ENCODE measurements around the gene CHMP1A. TPM values are rescaled to one million over a fixed set of nuclear protein-coding genes. Genes with fewer than 3 reads are reported as not detected.
"Not testable (repeated sequence)": the region's sequence is repeated elsewhere in the genome, so short reads cannot be mapped to it uniquely, and the experiment has no call there.

Gene CHMP1A
- total RNA-seq, 1 donor from 2014 or later = 40.6 TPM

DNA sequence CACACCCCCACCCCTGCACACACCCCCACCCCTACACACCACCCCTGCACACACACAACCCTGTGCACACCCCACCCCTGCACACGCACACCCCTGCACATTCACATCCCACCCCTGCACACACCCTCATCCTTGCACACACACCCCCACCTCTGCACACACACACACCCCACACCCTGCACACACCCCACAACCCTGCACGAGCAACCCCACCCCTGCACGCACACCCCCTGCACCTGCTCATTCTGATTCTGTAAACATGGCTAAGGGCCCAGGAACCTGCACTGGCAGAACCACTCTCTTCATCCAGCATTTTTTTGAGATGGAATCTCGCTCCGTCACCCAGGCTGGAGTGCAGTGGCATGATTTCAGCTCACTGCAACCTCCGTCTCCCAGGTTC, 18.1 kb downstream of the CHMP1A start:
- ATAC-seq (no peak), DNase-seq (ENCODE audit: missing footprints) (no peak)
- intact Hi-C loops (cut with DNase I) = no loop called here

DNA sequence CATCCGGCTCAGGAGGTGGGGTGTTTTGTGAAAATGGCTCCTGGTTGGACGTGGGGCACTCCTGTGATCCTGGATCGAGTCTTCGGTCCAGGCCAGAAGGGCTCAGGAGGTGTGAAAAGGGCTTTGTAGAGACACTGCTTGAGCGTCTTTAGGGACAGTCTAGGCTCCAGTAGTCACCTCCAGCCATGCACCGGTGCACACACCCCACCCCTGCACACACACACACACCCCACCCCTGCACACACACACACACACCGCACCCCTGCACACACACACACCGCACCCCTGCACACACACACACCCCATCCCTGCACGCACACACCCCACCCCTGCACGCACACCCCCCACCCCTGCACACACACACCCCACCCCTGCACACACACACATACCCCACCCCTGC, 19.1 kb downstream of the CHMP1A start:
- intact Hi-C loops (cut with DNase I) = no loop called here
- ATAC-seq = no peak

DNA sequence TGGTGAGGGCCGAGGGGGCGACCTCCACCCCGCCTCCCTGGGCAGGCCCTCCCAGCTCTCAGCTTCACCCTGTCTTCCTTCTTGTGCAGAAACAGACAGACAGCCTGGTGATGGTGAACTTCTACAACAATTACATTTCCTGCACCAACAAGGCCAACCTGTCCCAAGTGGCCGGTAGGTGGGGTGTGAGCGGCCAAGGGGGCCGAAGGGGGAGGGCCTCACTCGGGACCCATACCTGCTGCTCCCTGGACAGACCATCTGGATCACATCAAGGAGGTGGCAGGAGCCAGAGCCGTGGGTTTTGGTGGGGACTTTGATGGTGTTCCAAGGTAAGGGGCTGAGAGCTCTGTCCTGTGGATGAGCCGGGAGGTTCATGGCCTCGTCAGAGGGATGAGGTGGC, 20.1 kb downstream of the CHMP1A start:
- intact Hi-C loops (cut with DNase I) = no loop called here

More for the DNA sequence above, 19.1 kb downstream of the CHMP1A start:
- DNase-seq (ENCODE audit: missing footprints) = peak; percentile 43

DNA sequence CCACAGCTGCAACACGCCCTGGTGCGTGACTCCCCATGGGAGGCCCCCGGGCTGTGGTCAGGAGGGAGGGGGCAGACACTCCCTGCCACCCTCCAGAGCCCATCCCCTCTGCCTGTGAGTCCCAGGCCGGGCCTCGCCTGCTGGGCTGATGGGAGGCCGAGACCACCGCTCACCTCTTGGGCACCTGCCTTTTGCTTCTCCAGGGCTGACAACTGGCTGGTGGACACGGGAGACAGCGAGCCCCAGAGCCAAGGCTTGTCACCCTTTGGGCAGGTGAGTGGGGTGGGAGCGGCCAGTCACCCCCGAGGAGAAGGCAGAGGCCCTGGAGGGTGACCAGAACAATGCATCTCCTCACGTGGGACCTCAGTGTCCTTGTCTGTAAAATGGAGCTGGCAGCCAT, 20.8 kb downstream of the CHMP1A start:
- ATAC-seq (no peak), DNase-seq (ENCODE audit: missing footprints) (peak; percentile 41)
- intact Hi-C loops (cut with DNase I) = no loop called here

More for the DNA sequence above, 20.1 kb downstream of the CHMP1A start:
- ATAC-seq (no peak), DNase-seq (ENCODE audit: missing footprints) (peak; percentile 37)

DNA sequence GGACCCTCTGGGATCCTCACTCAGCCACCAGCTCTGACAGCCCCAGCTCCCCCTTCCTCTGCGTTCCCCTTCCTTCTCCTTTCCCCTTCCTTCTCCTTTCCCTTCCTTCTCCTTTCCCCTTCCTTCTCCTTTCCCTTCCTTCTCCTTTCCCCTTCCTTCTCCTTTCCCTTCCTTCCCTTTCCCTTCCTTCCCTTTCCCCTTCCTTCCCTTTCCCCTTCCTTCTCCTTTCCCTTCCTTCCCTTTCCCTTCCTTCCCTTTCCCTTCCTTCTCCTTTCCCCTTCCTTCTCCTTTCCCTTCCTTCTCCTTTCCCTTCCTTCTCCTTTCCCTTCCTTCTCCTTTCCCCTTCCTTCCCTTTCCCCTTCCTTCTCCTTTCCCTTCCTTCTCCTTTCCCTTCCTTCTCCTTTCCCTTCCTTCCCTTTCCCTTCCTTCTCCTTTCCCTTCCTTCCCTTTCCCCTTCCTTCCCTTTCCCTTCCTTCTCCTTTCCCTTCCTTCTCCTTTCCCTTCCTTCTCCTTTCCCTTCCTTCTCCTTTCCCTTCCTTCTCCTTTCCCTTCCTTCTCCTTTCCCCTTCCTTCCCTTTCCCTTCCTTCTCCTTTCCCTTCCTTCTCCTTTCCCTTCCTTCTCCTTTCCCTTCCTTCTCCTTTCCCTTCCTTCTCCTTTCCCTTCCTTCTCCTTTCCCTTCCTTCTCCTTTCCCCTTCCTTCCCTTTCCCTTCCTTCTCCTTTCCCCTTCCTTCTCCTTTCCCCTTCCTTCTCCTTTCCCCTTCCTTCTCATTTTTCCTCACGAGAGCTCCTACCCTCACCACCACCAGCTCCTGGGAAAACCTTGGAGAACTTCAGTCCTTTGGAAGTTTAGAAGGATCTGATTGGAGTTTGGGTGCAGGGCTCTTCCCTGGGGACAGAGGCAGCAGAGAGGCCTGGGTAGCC, 22.8 kb downstream of the CHMP1A start:
- DNase-seq (ENCODE audit: missing footprints); ATAC-seq; intact Hi-C loops (cut with DNase I): not testable (repeated sequence)

DNA sequence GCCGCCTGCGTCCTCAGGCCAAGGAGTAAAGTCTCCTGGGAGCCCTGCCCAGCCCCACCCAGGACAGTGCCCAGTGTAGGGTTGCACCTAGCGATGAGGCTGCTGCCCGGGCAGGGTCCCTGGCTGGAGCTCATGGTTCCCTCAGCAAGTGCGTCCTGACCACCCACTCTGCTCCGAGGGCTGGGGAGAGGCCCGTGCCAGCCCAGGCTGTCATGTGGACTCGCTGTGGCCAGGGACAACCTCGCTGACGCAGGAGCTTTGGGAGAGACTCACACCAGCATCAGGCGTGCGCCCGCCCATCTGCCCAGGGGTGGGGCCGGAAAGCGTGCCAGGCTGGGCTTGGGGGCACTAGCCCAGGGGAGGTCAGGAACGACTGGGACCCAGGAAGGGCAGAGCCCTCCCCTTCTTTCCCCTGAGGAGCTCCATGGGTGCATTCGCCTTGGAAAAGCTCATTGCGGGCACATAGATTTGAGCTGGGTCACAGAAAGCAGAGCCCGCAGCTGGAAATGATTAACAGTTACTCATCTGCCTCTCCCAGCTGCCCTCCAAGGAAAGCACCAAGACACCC, 24.4 kb downstream of the CHMP1A start:
- intact Hi-C loops (cut with DNase I) = no loop called here
- DNase-seq (ENCODE audit: missing footprints) = no peak
- no peak for ATAC-seq

DNA sequence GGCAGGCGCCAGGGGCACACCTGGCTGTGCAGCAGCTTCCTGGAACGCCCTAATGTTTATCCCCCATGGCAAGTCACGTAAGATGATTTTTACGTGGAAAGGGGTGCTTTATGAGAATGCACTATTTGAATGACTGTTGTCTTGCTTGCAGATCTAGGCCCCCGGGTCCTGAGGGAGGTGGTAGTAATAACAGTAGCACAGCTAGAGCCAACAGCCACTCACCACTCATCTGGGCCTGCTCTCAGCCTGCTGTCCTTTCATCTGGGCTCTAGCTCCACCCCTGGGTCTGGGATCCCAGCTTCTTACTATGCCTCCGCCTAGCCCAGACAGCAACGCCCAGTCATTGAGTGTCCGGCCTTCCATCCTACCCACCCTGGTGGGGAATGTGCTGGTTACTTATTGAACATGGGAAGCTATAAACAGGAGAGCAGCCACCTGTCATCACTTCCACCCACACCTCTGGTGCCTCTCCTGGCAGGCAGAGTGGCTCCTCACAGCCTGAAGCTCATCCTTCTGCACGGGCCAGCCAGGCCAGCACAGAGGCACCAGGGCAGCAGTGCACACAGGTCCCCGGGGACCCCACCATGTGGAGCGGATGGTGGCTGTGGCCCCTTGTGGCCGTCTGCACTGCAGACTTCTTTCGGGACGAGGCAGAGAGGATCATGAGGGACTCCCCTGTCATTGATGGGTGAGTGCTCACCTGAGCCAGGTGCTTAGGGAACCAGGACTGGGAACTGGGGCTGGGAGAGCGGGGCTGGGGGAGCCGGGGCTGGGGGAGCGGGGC, 27.5 kb downstream of the CHMP1A start:
- ATAC-seq (no peak), DNase-seq (ENCODE audit: missing footprints) (no peak)
- intact Hi-C loops (cut with DNase I) = no loop called here

DNA sequence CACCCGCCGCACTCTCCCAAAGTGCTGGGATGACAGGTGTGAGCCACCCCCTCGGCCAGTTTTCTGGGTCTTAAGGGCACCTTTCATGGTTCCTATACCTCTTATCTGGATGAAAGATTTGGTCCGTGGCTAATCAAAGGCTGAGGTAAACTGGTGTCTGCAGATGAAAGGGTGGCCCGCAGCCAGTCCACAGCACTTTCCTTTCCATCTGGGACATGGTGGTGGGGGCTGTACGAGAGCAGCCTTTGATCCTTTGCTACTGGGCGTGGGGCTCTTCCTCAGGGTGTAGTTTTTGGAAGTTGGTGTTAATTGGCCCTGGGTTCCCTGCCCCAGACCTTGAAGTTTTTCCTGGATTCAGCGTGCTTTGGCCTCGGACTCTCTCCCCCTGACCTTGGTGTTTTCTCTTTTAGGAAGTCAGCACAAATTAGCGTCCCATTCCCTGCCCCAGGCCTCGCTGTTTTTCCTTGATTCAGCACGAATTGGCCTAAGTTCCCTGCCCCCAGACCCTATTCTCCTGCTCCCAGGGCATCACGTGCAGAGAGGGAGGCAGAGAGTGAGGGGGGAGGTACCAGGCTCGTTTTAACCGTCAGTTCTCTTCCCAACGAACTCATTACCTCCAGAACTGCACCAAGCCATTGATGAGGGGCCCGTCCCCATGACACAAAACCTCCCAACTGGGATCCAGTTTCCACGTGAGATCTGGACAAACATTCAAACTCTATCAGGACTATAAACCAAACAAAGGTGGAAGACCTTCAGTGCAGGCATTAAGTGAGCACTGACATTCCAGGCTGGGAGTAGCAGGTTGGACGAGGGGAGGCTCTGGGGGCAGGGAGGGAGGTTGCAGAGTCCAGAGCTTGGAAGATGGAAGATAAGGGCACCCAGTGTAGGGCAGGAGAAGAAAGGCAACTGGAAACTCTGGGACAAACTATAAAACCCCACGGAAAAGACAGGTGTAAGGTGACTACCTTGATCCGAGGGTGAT, 32.4 kb downstream of the CHMP1A start:
- DNase-seq (ENCODE audit: missing footprints) (no peak), ATAC-seq (no peak)
- intact Hi-C loops (cut with DNase I) = no loop called here

DNA sequence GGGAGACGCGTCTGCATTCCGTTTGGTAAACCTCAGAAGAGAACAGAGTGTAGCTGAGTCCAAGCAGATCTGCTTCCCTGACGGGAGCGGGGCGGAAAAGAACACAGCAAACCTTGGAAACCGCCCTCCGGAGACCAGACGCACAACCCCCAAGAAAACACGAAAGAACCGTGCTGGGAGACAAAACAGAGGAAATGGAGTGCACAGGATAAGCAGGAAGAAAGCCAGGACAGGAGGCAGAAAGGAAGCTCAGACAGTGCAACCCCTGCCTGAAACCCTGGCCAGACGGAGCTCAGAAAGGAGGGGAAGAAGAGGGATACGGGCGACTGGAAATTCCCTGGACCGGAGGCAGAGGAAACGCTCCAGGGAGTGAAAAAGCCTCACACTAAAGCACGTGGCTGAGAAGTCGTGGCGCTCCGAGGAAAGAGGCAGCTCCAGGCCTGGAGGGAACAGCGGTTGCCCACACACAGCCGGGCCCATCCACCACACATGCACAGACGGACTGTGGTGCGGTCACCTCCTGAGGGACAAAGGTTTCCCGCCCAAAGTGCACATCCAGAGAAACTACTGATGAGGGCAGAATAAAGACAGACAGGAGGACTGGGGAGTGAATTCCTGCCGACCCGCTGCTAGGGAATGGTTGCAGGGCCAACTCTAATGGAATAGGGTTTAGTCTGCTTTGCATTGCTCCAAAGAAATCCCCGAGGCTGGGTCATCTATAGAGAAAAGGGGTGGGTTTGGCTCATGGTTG, 33.8 kb downstream of the CHMP1A start:
- ATAC-seq = no peak
- DNase-seq (ENCODE audit: missing footprints) = no peak
- intact Hi-C loops (cut with DNase I) = no loop called here

DNA sequence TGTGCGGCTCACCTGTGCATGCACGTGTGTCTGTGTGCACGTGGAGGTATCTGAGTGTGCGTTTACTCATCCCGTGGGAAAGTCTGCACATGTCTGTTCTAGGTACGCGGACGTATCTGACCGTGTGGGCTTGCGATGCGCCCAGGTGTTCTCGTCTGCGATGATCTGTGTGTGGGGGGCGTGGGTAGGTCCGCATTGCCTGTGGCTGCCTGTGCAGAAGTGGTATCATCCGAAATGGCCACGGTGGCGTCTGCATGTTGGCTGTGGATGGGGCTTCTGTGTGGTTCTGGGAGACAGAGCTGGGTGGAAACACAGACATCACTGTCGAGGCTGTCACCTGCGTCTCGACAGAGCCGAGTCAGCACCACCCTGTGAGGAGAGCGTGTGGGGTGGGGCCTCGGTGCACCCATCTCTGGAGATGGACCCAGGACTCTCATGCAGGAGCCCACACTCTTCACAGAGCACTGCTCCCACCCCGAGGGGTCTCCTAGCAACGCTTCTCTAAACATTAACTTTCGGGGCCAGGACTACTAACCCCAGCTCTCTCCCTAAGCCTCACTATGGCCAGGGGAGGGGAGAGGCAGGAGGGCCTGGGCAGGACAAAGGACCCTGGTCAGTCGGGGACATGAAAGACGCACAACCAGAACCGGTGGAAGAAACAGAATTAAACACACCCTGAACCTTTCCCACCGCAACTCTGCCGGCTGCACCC, 35.7 kb downstream of the CHMP1A start:
- DNase-seq (ENCODE audit: missing footprints) (no peak), ATAC-seq (no peak)
- intact Hi-C loops (cut with DNase I) = no loop called here

DNA sequence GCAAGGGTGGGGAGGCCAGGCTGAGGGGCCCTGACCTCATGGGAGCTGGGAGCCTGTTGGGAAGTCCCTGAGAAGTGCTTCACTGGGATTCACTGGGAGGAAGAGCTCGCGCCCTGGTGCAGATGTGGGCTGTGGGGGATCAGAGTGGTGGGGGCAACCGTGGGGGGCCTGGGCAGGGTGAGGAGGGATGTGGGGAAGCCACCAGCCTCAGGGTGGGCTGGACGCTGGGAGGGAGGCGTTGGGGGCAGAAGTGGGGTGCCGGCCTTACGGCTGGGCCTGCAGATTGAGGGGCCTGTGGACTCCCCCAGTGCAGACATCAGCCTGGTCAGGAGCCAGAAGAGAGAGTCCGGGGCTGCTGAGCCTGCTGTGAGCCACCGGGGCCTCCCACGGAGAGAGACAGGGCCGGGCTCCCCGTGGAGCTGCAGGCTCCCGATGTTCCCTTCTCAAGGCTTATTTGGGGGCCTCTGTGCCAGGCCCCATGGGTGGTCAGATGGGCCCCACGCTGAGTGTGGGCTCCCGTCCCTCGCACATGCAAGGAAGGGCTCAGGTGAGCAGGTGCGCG, 36.3 kb downstream of the CHMP1A start:
- DNase-seq (ENCODE audit: missing footprints) = no peak
- intact Hi-C loops (cut with DNase I) = no loop called here
- no peak for ATAC-seq

DNA sequence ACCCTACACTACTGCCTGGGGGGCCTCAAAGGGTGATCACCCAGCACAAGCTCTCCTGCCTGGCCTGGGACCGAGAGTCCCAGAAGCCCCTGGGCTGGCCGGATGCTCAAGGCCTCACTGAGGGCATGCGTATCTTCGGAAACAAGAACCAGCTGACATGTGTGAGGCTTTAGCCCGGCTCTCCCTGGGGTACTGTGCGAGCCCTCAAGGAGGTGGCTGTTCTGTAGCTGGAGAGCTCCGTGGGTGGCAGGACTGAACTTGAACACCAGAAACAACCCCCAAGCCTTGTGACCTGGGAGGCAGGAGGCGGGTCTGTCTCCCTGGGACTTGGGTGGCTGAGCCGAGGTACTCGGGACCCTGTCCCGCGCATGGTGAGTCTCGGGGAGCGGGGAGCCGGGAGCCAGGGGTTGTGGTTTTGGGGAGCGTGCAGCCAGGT, 37.1 kb downstream of the CHMP1A start:
- intact Hi-C loops (cut with DNase I) = no loop called here
- DNase-seq (ENCODE audit: missing footprints) = no peak
- ATAC-seq = no peak

DNA sequence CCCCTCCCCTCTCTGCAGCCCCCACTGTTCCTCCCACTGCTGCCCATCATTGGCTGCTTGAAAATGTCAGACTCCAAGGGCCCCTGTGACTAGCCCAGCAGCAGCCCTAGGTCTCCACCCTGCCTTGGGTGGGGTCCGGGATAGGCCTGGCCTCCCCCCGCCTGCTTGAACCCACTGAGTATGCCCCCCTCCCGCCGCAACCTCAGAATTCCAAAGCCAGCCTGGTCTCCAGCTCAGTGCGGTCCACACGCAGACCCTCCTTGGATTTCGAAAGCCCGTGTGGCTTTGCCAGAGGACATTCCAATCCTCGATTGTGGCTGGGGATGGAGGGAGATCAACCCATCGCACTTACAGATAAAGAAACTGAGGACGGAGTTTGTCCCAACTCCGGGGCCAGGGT, 37.7 kb downstream of the CHMP1A start:
- DNase-seq (ENCODE audit: missing footprints) = no peak
- ATAC-seq = no peak
- intact Hi-C loops (cut with DNase I) = no loop called here

DNA sequence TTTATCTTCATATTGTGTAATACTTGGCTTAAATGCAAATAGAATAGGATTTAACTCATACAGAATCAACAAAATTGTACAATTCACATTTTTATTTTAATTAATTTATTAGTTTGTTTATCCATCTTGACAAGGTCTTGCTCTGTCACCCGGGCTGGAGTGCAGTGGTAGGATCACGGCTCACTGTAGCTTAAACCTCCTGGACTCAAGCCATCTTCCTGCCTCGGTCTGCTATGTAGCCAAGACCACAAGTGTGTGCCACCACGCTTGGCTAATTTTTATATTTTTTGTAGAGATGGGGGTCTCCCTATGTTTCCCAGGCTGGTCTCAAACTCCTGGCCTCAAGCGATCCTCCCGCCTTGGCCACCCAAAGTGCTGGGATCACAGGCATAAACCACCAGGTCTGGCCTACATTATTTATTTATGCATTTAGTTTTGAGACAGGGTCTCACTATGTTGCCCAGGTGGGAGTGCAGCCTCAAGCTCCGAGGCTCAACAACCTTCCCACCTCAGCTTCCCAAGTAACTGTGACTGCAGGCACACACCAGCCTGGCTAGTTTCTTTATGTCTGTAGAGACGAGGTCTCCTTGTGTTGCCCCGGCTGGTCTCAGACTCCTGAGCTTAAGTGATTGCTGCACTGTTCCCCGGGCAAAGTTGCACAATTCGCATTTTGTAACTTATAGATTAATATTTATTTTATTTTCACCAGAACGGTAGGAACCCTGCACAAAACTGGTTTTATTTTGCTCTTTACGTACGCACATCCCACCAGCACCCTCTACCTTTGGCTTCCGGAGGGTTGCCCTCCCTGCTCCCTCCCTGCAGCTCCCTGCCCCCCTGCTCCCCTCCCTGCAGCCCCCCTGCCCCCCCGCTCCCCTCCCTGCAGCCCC, 39.2 kb downstream of the CHMP1A start:
- DNase-seq (ENCODE audit: missing footprints) (no peak), ATAC-seq (no peak)
- intact Hi-C loops (cut with DNase I) = no loop called here

DNA sequence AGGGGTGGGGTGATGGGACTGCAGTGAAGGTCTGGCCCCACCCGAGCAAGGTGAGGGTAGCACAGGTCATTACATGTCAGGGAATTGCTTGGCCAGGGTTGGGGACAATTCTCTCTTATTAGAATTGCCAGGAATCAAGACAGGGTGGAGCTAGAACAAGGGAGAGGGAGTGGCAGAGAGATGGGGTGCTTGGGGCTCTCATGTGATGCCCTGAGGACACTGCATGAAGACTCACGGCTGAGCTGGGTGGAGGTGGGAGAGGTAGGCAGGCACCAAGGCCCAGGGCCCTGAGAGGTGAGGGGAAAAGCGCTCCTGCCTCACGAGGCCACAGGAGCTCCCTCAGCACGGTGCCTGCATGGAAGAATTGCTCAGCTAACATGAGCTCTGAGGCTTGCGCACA, 40.5 kb downstream of the CHMP1A start:
- intact Hi-C loops (cut with DNase I) = no loop called here
- DNase-seq (ENCODE audit: missing footprints) (no peak), ATAC-seq (no peak)

DNA sequence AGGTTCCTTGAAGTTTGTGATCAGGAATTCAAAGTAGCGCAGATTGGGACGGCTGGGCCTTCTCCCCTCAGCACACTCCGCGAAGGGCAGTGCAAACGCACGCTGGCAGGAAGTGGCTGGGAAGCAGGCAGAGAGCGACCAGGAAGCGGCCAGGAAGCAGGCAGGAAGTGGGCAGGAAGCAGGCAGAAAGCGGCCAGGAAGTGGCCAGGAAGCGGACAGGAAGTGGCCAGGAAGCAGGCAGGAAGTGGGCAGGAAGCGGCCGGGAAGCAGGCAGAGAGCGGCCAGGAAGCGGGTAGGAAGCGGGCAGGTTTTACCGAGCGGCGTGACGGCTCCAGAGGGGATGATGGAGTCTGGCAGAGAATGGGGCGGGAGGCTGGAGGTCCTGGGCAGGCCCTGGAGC, 40.9 kb downstream of the CHMP1A start:
- DNase-seq (ENCODE audit: missing footprints) (no peak), ATAC-seq (no peak)
- intact Hi-C loops (cut with DNase I) = no loop called here

All from Right ventricle myocardium inferior (tissue), 1 donor.